ENCODE measurements around the gene UGT1A7.
"Not testable (repeated sequence)": the region's sequence is repeated elsewhere in the genome, so short reads cannot be mapped to it uniquely, and the experiment has no call there.

The UGT1A7 gene

DNA sequence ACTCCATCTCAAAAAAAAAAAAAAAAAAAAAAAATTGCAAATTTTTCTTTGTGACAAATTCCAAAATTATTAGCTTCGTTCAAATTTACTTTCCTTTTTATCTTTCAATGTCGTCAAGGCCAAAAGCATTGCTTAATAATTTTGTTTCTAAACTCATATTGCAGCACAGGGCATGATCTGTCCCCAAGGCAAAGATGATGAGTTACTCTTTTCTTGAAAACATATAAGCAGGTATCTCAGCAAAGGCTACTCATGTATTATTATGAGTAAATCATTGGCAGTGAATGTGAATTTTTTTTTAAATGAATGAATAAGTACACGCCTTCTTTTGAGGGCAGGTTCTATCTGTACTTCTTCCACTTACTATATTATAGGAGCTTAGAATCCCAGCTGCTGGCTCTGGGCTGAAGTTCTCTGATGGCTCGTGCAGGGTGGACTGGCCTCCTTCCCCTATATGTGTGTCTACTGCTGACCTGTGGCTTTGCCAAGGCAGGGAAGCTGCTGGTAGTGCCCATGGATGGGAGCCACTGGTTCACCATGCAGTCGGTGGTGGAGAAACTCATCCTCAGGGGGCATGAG is at the start of gene UGT1A7:
Gene UGT1A7 (plus strand): TSS at position 381 of the 579 bp plus-strand sequence. CDS start 37 bp downstream, at position 418.
- DNase-seq (ENCODE audit: low spot score): no peak

DNA sequence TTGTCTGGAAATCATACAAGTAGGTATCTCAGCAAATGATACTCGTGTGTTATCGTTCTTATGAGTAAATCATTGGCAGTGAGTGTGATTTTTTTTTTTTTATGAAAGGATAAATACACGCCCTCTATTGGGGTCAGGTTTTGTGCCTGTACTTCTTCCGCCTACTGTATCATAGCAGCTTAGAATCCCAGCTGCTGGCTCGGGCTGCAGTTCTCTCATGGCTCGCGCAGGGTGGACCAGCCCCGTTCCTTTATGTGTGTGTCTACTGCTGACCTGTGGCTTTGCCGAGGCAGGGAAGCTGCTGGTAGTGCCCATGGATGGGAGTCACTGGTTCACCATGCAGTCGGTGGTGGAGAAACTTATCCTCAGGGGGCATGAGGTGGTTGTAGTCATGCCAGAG is 45.4 kb upstream of the UGT1A7 start, which contains the start of gene UGT1A10:
Gene UGT1A10 (plus strand): TSS at position 143 of the 400 bp plus-strand sequence. CDS start 75 bp downstream, at position 218.
- DNase-seq (ENCODE audit: low spot score): not testable (repeated sequence)

DNA sequence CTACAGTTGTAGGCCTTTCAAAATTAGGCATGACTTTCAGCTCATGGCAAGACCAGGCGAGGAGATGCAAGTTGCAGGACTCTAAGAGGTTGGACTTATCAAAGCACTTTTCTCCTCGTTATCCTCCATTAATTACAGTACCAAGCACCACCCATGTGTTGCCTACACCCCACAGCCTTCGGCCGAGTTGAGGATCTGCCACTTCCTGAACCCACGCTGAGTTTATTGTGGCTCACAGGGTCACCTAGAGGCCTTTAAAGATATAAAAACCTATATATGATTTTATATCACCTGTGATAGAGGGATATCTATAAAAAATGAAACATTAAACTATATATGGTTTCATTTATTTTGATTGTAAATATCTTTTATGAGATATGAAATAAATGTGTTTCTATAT is 42.9 kb upstream of the UGT1A7 start:
- DNase-seq (ENCODE audit: low spot score): no peak

DNA sequence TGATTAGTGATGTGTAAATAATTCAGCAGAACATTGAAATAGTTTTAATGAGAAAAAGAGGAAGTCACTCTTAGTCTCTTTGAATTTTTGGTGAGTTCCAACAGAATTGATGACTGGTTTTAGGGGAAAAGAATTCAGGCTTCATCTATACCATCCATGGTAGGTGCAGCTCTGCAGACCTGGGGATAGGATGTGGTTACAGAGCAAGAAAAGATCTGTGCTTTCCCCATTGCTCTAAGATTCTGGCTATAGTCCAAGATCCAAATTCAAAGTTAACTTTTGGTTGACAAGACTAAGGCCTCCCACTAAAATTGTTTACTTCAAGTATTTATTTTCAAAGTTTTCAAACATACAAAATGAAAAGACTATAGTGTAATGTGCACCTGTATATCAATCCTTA is 41.8 kb upstream of the UGT1A7 start:
- no peak for DNase-seq (ENCODE audit: low spot score)

DNA sequence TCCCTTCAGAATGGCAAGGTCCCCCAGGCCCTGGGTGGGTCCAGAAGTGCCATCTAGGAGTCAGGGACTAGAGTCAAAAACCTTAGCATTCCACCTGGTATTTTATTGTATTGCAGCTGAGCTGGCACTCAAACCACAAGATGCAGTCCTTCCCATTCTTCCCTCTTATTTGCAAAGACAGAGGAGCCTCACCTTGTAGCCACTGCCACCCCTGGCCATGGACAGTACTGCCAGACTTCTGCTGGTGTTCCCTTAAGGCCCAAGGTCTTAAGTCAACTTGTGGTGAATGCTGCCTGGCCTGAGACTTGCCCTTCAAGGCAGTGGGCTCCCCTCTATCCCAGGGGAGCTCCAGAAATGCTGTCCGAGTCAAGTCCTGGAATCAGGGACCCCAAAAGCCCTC is 38.6 kb upstream of the UGT1A7 start:
- DNase-seq (ENCODE audit: low spot score): no peak

DNA sequence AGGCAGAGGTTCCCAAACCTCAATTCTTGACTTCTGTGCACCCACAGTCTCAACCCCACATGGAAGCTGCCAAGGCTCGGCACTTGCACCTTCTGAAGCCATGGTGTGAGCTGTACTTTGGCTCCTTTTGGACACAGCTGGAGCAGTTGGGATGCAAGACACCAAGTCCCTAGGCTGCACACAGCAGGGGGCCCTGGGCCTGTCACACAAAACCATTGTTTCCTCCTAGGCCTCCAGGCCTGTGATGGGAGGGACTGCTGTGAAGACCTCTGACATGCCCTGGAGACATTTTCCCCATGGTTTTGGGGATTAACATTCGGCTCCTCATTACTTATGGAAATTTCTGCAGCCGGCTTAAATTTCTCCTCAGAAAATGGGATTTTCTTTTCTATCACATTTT is 35.7 kb upstream of the UGT1A7 start:
- not testable (repeated sequence) for DNase-seq (ENCODE audit: low spot score)

DNA sequence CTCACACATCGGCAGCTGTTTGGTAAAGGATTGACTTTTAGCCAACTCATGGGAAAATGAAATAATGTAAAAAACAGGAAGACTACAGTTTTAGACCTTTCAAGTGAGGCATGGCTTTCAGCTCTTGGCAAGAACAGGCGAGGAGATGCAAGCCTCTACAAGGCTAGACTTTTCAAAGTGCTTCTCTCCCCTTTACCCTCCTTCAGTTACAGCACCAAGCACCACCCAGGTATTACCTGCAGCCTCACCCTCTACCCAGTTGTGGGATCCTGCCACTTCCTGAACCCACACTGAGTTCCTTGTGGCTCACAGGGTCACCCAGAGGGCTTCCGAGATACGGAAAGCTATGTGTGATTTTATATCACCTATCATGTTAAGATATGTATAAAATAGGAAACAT is 30.7 kb upstream of the UGT1A7 start:
- DNase-seq (ENCODE audit: low spot score): no peak

DNA sequence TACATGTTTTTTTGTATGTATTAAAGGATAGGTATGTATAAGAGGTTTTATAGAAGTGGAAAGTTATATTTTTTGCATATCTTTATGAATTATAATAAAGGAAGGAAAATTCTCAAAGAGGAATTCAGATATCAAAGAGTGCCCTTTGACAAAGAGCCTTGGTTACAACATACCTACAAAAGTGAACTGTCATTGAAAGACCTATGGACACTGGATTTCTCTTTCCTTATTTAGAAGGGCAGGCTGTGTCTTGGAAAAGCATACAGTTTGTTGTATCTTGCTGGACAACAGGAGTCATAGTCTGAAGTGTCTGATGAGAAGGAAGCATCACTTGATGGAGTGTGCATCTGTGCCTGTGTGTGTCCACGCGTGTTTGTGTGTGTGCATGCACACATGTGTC is 30.3 kb upstream of the UGT1A7 start:
- DNase-seq (ENCODE audit: low spot score): no peak

DNA sequence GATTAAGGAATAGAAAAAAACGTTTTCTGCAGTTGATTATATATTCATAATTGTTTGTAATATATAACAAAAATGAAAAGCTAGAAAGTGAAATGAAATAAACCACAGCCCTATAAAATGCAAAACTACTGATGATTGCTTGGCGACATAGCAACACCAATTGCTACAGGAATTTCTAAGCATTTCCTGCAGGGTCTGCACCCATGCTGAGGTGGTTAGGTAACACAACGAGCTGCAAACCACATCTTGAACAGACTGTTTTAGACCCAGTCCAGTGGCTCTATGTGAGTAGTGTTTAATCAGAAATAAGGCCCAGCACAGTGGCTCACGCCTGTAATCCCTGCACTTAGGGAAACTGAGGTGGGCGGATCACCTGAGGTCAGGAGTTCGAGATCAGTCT is 27.2 kb upstream of the UGT1A7 start:
- DNase-seq (ENCODE audit: low spot score): no peak

DNA sequence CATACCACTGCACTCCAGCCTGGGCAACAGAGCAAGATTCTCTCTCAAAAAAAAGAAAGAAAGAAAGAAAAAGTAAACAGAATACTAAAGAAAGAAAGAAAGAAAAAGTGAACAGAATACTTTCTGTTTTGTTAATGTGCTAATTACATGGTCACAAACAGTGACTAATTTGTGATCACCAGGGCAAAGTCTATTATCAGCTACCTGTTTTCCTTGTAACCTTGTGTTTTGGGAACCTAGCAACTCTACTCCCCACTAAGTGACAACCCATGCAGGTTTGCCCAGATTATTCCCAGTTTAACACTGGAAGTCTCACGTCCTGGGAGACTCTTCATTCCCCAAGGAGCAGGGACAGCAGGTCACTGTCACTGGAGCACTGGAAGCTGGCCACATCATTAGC is 26.7 kb upstream of the UGT1A7 start:
- no peak for DNase-seq (ENCODE audit: low spot score)

DNA sequence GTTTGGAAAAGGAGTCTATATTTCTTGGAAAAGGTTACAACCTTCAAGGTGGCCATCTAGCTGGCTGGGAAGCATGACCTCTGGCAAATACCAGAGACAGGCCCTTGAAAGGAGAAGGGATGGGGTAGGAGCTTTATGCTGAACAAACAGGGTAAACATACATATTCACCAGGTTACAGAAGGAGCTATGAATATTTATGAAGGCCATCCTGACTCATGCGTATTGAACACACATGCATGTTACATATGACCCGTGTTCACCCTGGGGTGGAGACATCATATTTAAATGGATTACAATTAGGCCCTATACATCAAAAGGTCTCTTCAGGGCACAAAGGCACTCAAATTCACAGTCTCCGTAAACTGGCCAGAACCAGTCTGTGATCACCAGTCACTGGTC is 25.8 kb upstream of the UGT1A7 start:
- not testable (repeated sequence) for DNase-seq (ENCODE audit: low spot score)

DNA sequence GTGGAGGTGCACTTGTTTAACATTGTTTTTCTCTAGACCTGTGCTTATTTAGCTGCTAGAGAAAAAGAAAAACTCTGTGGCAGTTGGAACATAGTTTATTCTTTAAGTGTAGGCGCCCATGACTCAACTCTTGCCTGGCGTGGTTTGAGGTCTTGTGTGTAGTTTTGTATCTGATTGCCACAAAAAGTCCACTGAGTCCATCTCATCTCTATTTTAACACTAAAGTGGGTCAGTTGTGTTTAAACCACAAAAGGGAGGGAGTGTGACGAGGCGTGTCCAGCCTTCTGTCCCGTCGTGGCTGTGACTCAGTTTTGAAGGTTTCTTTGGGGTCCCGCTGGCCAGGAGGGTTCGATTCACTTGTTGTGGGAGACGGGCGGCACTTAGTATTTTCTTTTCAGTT is 25.3 kb upstream of the UGT1A7 start:
- no peak for DNase-seq (ENCODE audit: low spot score)

DNA sequence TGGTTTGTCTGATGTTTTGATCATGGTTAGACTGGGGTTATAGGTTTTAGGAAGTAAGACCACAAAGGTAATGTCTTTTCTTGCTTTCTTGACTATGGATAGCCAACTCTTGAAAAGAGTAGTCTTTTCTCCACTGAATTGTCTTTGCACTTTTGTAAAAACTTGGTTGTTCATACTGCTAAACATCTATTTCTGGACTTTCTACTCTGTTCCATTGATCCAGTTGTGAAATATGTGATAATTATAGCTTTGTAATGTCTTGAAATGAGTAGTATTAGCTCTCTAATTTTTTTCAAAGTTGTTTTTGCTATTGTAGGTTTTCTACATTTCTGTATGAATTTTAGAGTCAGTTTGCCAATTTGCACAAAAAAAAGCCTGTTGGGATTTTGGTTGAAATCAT is 23.1 kb upstream of the UGT1A7 start:
- DNase-seq (ENCODE audit: low spot score): no peak

DNA sequence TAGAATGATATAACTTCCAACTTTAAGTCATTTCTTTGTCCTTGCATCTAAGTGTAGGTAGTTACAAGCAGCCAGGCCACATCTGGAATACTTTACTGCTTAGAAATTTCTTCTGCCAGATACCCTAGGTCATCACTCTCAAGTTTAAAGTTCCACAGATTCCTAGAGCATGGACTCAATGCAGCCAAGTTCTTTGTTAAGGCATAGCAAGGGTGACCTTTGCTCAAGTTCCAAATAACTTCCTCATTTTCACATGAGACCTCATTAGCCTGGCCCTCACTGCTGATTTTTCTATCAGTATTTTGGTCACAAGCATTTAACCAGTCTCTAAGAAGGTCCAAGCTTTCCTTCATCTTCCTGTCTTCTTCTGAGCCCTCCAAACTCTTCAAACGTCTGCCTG is 17.8 kb upstream of the UGT1A7 start:
- no peak for DNase-seq (ENCODE audit: low spot score)

DNA sequence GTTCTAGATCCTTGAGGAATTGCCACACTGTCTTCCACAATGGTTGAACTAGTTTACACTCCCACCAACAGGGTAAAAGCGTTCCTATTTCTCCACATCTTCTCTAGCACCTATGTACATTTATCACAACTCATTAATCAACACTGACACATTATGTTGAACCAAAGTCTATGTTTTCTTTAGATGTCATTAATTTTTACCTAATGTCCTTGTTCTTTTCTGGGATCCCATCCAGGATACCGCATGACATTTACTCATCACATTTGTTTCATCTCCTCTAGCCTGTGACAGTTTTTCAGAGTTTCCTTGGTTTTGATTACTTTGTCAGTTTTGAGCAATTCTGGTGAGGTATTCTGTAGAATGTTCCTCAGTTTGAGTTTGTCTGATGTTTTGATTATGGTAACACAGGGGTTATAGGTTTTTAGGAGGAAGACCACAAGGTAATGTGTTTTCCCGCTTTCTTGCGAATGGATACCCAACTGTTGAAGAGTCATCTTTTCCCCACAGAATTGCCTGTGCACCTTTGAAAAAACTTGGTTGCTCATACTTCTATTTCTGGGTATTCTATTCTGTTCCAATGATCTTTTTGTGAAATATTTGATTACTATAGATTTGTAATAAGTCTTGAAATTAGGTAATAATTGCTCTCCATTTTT is 13.0 kb upstream of the UGT1A7 start:
- no peak for DNase-seq (ENCODE audit: low spot score)

DNA sequence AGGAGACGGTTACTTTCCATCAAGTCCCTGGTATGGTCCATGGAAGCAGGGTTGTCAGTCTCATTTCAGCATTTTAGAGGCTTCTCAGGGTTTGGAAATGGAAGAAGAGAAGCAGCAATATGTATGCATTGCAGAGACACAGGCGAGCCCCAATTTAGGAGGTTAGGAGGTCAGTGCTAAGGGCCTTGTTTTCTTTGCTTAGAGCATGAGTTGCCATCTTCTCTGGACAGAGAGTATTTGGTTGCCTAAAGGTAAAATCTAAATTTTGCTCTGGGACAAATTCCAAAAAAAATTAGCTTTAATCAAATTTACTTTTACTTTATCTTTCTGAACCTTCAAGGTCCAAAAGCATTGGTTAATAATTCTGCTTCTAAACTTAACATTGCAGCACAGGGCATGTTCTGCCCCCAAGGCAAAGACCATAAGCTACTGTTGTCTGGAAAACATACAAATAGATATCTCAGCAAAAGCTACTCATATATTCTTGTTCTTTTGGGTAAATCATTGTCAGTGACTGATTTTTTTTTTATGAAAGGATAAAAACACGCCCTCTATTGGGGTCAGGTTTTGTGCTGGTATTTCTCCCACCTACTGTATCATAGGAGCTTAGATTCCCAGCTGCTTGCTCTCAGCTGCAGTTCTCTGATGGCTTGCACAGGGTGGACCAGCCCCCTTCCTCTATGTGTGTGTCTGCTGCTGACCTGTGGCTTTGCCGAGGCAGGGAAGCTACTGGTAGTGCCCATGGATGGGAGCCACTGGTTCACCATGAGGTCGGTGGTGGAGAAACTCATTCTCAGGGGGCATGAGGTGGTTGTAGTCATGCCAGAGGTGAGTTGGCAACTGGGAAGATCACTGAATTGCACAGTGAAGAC is 10.2 kb upstream of the UGT1A7 start, which contains the start of gene UGT1A9:
Gene UGT1A9 (plus strand): TSS at position 609 of the 872 bp plus-strand sequence. CDS start 37 bp downstream, at position 646.
- DNase-seq (ENCODE audit: low spot score): no peak

DNA sequence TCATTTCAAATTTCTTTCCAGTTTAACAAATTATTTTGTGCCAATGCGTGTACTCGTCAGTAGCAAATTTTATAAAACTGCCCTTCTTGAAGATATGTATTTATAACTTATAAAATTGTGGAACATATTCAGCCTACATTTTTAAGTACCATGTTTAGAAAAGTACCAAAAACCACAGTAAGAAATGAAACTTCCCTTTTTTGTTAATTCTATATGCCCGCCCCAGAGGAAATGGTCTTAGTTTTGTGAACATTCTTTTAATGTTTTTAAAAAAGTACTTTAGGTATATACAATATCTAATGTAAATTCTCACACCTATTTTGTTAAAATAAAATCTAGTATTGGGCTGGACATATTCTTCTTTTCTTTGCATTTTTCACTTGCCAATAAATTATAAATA is 8.8 kb upstream of the UGT1A7 start:
- no peak for DNase-seq (ENCODE audit: low spot score)

DNA sequence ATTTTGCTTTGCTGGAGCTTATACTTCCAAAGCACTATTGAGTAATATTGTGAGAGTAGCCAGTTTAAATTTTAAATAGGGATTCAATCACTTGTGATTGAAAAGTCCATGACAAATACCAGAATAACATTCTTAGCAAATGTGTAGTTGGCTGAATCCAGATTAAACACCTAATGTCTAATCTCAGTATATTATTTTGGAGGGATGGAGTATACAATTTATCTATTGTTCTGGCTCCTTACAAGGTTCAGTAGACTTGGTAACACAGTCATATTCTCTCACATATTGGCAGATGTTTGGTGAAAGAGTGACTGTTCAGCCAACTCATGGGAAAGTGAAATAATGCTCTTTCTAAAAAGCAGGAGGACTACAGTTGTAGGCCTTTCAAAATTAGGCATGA is 7.8 kb upstream of the UGT1A7 start:
- no peak for DNase-seq (ENCODE audit: low spot score)

DNA sequence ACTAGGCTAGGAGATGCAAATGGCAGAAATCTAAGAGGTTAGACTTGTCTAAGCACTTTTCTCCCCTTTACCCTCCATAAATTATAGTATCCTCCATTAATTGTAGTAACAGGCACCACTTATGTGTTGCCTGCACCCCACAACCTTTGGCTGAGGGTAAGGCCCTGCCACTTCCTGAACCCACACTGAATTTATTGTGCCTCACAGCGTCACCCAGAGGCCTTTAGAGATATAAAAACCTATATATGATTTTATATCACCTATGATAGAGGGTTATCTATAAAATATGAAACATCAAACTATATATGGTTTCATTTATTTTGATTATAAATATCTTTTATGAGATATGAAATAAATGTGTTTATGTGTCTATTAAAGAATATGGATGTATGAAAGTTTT is 7.4 kb upstream of the UGT1A7 start:
- no peak for DNase-seq (ENCODE audit: low spot score)

DNA sequence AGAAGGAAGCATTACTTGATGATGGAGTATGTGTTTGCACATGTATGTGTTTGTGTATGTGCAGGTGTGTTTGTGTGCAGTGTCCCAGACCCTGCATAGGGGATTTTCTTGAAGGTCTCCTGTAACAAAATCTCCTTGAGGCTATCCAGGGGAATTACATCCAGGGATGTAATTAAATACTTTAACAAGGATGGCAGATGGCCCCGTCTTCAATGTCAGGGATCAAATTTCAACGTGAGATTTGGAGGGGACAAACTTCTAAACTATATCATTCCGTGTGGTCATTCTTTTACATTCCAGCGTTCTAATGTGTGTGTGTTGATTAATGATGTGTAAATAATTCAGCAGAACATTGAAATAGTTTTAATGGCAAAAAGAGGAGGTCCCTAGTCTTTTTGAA is 6.7 kb upstream of the UGT1A7 start:
- DNase-seq (ENCODE audit: low spot score): no peak

DNA sequence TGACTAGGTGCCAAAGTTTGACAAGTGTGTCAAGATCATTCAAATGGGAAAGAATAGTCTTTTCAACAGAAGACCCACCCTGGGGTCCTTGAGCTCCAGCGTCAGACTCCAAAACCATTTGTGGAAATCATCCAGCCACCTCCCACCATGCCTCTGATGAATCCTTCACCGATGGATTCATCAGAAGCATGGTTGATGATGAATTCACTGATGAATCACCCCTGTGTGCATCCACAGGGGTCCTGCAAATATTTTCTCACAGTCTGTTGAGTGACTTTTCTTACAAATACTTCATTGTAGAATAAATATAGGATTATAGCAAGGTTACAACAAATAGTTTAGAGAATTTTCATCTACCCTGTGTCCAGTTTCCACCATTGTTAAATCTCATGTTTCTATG is 5.7 kb upstream of the UGT1A7 start:
- DNase-seq (ENCODE audit: low spot score): no peak

DNA sequence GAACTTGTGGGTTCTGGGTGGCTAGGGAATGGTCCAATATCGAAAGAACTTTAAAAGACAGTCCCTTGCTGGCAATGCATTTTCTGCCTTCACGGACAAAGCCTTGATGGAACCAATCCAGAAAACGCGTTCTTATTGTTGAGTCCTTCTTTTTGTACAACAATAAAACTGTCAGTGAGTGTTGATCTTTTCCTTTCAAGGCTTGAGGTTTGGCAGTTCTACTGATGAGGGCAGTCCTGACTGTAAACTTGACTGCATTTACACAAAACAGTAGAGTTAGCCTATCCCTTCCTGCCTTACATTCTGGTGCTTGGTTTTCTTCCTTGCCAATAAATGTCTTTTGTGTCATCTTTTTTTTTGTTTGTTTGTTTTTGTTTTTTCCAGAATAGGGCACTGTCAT is 2.5 kb upstream of the UGT1A7 start:
- no peak for DNase-seq (ENCODE audit: low spot score)

All from HuH-7.5 (cell line).